Adrenal gland (tissue), 12 donors: Measurements from ENCODE around the gene ZNF616. TPM values are rescaled to one million over a fixed set of nuclear protein-coding genes. Genes with fewer than 3 reads are reported as not detected.
A peak's percentile ranks its signal among the peaks of the same experiment; 100 is the strongest.

Source experiments
- DNase-seq, 7 donors: peaks; one replicate each; pipeline ENCODE4 v3.0.0-alpha.2; 2019 to 2020
- H3K27ac ChIP-seq, 5 donors: fragments of 200-600 bp; sonication (generic) in 4 of 5; 1 replicate in 3 of 5; 2 replicates in 2 of 5; pipeline versions ENCODE4 v1.5.1 to v1.8.0; 2016 to 2020; ENCODE audit warnings: mild to moderate bottlenecking in 1 of 5
- H3K27me3 ChIP-seq: fragments of 200-600 bp; 2 replicates; pipeline ENCODE4 v1.8.0; 2021
- H3K36me3 ChIP-seq, 2 donors: fragments of 200-600 bp; replicated peaks in 1 of 2; 1 replicate in 1 of 2; 2 replicates in 1 of 2; pipeline versions ENCODE4 v1.5.1 to v1.8.0; 2018 to 2022
- H3K4me1 ChIP-seq, 2 donors: fragments of 200-600 bp; replicated peaks in 1 of 2; 1 replicate in 1 of 2; 2 replicates in 1 of 2; pipeline versions ENCODE4 v1.5.1 to v1.8.0; 2018 to 2021
- H3K4me3 ChIP-seq, 4 donors: fragments of 200-600 bp; sonication (generic) in 3 of 4; one replicate each; pipeline ENCODE4 v1.5.1; 2016 to 2018
- H3K9me3 ChIP-seq, 3 donors: fragments of 200-600 bp; sonication (generic) in 1 of 3; replicated peaks in 1 of 3; 1 replicate in 2 of 3; 2 replicates in 1 of 3; pipeline versions ENCODE4 v1.5.1 to v1.8.0; 2016 to 2021
- POLR2A ChIP-seq, 2 donors: fragments of 450-650 bp; IDR thresholded peaks; one replicate each; pipeline ENCODE4 v1.6.1; 2017; ENCODE audit warnings: antibody characterized with exemption in 2 of 2, mild to moderate bottlenecking in 2 of 2, moderate library complexity in 1 of 2
- WGBS, 4 donors: extraction: QIAGEN DNeasy Blood & Tissue Kit in 2 of 4; methylation state at CpG; one replicate each; pipeline versions ENCODE4 v1.1.5 to v1.1.7; 2013 to 2017; 5-methylcytosine and 5-hydroxymethylcytosine counted together
- intact Hi-C, 2 donors: fragments of 100-400 bp; cut with DNase I; formaldehyde crosslinking; loops; one replicate each; pipeline versions ENCODE4 v1.14.1 to v1.15.0; 2022 to 2023
- polyA plus RNA-seq, 3 donors: library from polyadenylated mRNA; stranded (reverse); fragments of 200-250 nt in 2 of 3; fragments of 350-450 nt in 1 of 3; fragmentation: Illumina TruSeq in 1 of 3; extraction: RNeasy Lipid Tissue Mini Kit (QIAGEN cat#74804) in 1 of 3; gene quantifications; one replicate each; pipeline ENCODE4 v1.2.3, GENCODE V29; 2013 to 2014
- total RNA-seq, 9 donors: library from RNA; depleted of rRNA in 4 of 9; stranded (reverse); fragments of >200 nt in 4 of 9; fragments of 120-200 nt in 1 of 9; fragmentation: NEBNext Ultra II Directional in 1 of 9; extraction: Animal tissue kit (Norgen Biotek cat#: 25700) in 1 of 9; gene quantifications; one replicate each; pipeline versions ENCODE4 v1.1.0 to v1.2.4, GENCODE V29; 2013 to 2023
- TF ChIP-seq, protein P1 (sequence below), 6 experiments: fragments of 450-650 bp in 4 of 6; fragments of 200-600 bp in 2 of 6; sonication (generic) in 1 of 6; IDR thresholded peaks; 1 replicate in 5 of 6; 2 replicates in 1 of 6; pipeline versions ENCODE4 v1.5.1 to v1.8.0; 2016 to 2021; ENCODE audit warnings: antibody characterized with exemption in 6 of 6, mild to moderate bottlenecking in 2 of 6, moderate library complexity in 1 of 6
- donor health status: healthy with polysubstance abuse.
- donor health status: Bipolar disorder and iron deficiency.
- donor health status: DM: yes; HTN: yes; CAD: no.
- donor health status: DM: no; HTN: no; CAD: no.
- donor health status: DM: no; HTN: no; CAD: no.
- donor health status: DM: yes; HTN: yes; CAD: no.

The ZNF616 gene
- total and polyA plus RNA-seq, 12 donors = 5.2 to 55.4 (median 15.1) TPM

DNA sequence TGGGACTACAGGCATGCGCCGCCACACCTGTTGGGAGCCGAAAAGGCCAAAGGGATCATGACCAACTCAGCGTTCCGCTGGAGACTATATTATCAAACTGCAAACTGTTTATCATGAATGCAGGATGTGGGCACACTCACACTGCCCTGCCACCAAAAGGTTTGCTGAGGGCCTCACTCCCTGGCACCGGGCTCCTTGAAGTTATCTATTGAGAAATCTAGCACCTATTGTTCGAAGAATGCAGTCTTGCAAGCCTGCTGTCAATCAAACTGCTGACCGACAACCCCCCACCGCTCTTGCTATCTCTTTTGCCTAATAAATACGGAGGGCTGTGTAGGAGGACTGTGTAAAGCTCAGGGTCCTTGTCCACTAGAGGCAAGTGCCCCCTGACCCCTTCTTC lies 36.8 kb upstream of the ZNF616 start:
- peak in 1 of 7 donors; percentile 20 for DNase-seq
- H3K36me3 ChIP-seq = no peaks in the 10 kb centered on the region
- H3K27ac ChIP-seq = no peak overlapping the region
- no peak for TF ChIP-seq POLR2A (IDR thresholded peaks at IDR 0.05)
- TF ChIP-seq, protein P1, sequence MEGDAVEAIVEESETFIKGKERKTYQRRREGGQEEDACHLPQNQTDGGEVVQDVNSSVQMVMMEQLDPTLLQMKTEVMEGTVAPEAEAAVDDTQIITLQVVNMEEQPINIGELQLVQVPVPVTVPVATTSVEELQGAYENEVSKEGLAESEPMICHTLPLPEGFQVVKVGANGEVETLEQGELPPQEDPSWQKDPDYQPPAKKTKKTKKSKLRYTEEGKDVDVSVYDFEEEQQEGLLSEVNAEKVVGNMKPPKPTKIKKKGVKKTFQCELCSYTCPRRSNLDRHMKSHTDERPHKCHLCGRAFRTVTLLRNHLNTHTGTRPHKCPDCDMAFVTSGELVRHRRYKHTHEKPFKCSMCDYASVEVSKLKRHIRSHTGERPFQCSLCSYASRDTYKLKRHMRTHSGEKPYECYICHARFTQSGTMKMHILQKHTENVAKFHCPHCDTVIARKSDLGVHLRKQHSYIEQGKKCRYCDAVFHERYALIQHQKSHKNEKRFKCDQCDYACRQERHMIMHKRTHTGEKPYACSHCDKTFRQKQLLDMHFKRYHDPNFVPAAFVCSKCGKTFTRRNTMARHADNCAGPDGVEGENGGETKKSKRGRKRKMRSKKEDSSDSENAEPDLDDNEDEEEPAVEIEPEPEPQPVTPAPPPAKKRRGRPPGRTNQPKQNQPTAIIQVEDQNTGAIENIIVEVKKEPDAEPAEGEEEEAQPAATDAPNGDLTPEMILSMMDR (IDR thresholded peaks at IDR 0.05) = no peak
- intact Hi-C loops = no loop called here
- no peaks in the 10 kb centered on the region for H3K9me3 ChIP-seq
- H3K4me1 ChIP-seq = peaks cover 6 to 8% of the 10 kb centered on the region in 2 donors
- WGBS, 4 donors = 82 to 93% (median 87%) methylated on average over 10 of the region's 10 CpGs
- no peak overlapping the region for H3K4me3 ChIP-seq
- H3K27me3 ChIP-seq = no peaks in the 10 kb centered on the region

GRCh38 chr19:52172347-52172746 lies 32.6 kb upstream of the ZNF616 start:
- intact Hi-C loops = no loop called here
- 88 to 98% (median 93%) methylated on average over 1 of the region's 1 CpG for WGBS, 4 donors
- no peaks in the 10 kb centered on the region for H3K9me3 ChIP-seq
- H3K4me3 ChIP-seq = no peak overlapping the region
- peaks cover 0 to 9% of the 10 kb centered on the region in 2 donors for H3K36me3 ChIP-seq
- no peaks in the 10 kb centered on the region for H3K27me3 ChIP-seq
- H3K27ac ChIP-seq = peak overlapping the region in 2 of 5 donors; percentile 76 to 78
- peaks cover 13 to 20% of the 10 kb centered on the region in 2 donors for H3K4me1 ChIP-seq
- peak in 2 of 7 donors; percentile 1 to 37 for DNase-seq
- TF ChIP-seq, protein P1 (IDR thresholded peaks at IDR 0.05) = no peak
- TF ChIP-seq POLR2A (IDR thresholded peaks at IDR 0.05) = no peak

- TF ChIP-seq POLR2A (IDR thresholded peaks at IDR 0.05) = peak in 1 of 2 donors; percentile 56
- TF ChIP-seq, protein P1 (IDR thresholded peaks at IDR 0.05) = no peak
- Histone ChIP-seq H3K9me3 (no peaks in the 10 kb centered on the region), H3K4me3 (peak within 1 kb of the TSS; percentile 18 to 97 (median 88)), H3K4me1 (peaks cover 13 to 20% of the 10 kb centered on the region in 2 donors), H3K27me3 (no peaks in the 10 kb centered on the region), H3K36me3 (peaks cover 0 to 15% of the 10 kb centered on the region in 2 donors), H3K27ac (peak within 1 kb of the TSS; percentile 54 to 78 (median 76))
- WGBS, 4 donors = 5 to 9% (median 6%) methylated on average over 37 of the region's 37 CpGs
- DNase-seq = peak; percentile 89 to 96 (median 94)
- intact Hi-C loops = no loop called here
These were observed 31.8 kb upstream of the ZNF616 start, which contains the start of gene ZNF836 for GRCh38 chr19:52171321-52172169. Gene ZNF836, minus strand, starts transcription at chr19:52171621. Its CDS starts 3,549 bp downstream, at chr19:52168072.

GRCh38 chr19:52170863-52171320 lies 31.2 kb upstream of the ZNF616 start:
- DNase-seq = peak in 6 of 7 donors; percentile 16 to 52 (median 46)
- 0 to 2% (median 0%) methylated on average over 17 to 22 of the region's 22 CpGs for WGBS, 4 donors
- Histone ChIP-seq H3K27ac (peak overlapping the region; percentile 54 to 78 (median 76)), H3K9me3 (no peaks in the 10 kb centered on the region), H3K4me1 (peaks cover 13 to 20% of the 10 kb centered on the region in 2 donors), H3K4me3 (peak overlapping the region; percentile 18 to 97 (median 88)), H3K27me3 (no peaks in the 10 kb centered on the region), H3K36me3 (peaks cover 0 to 17% of the 10 kb centered on the region in 2 donors)
- TF ChIP-seq POLR2A (IDR thresholded peaks at IDR 0.05) = no peak
- TF ChIP-seq, protein P1 (IDR thresholded peaks at IDR 0.05) = no peak
- intact Hi-C loops = no loop called here
